K562 (cell line): ENCODE results near the gene HTR6.

ENCODE experiments used
- CBX3 ChIP-seq, 2 experiments: IDR thresholded peaks; 1 replicate in 1 of 2; 2 replicates in 1 of 2; pipeline ENCODE4 v1.6.1; 2012; ENCODE audit warnings: inconsistent platforms in 2 of 2, low read length in 2 of 2, borderline replicate concordance in 1 of 2, control low read depth in 1 of 2
- ELF2 ChIP-seq: fragments of 250-450 bp; sonication (Bioruptor Pico); IDR thresholded peaks from 2 replicates; pipeline ENCODE4 v1.5.0; 2021; ENCODE audit warnings: mild to moderate bottlenecking
- FOXM1 ChIP-seq, 2 experiments: fragments of 450-650 bp in 1 of 2; sonication (generic) in 1 of 2; formaldehyde crosslinking in 1 of 2; IDR thresholded peaks; 2 replicates each; pipeline versions ENCODE4 v1.6.1 to v1.9.0; 2017 to 2022; ENCODE audit warnings: low read depth in 2 of 2, mild to moderate bottlenecking in 2 of 2, missing genetic modification reagents in 1 of 2, moderate library complexity in 1 of 2
- MAZ ChIP-seq, 2 experiments: fragments of 450-650 bp in 1 of 2; sonication (generic) in 1 of 2; formaldehyde crosslinking; IDR thresholded peaks in 1 of 2; conservative IDR thresholded peaks in 1 of 2; 2 replicates each; pipeline versions ENCODE4 v1.4.0 to v1.5.0; 2020; ENCODE audit warnings: mild to moderate bottlenecking in 1 of 2, missing genetic modification reagents in 1 of 2
- MEIS2 ChIP-seq: fragments of 450-650 bp; IDR thresholded peaks from 2 replicates; pipeline ENCODE4 v1.6.1; 2014; ENCODE audit warnings: mild to moderate bottlenecking; ENCODE audit not compliant: partially characterized antibody
- POLR2A ChIP-seq: fragments of 450-650 bp; conservative IDR thresholded peaks from 2 replicates; pipeline ENCODE4 v1.6.1; 2016
- PRPF4 ChIP-seq: fragments of 200-400 bp; formaldehyde crosslinking; IDR thresholded peaks from one replicate; pipeline ENCODE4 v1.6.1; 2017; ENCODE audit warnings: low read length, low read depth, mild to moderate bottlenecking; ENCODE audit not compliant: insufficient read depth, poor library complexity, severe bottlenecking
- RBBP5 ChIP-seq: fragments of 200-600 bp; sonication (generic); IDR thresholded peaks from 2 replicates; pipeline ENCODE4 v1.6.1; 2012; ENCODE audit warnings: borderline replicate concordance, mild to moderate bottlenecking, low read length, control low read depth, inconsistent platforms; ENCODE audit not compliant: insufficient read depth, poor library complexity, severe bottlenecking
- TCFL5 ChIP-seq: fragments of 250-450 bp; sonication (Bioruptor Pico); conservative IDR thresholded peaks from 2 replicates; pipeline ENCODE4 v1.6.1; 2021; ENCODE audit warnings: mild to moderate bottlenecking, moderate library complexity, matching md5 sums
- ZEB2 ChIP-seq: fragments of 450-650 bp; IDR thresholded peaks from 2 replicates; pipeline ENCODE4 v1.6.1; 2016
- ZFP30 ChIP-seq: fragments of 250-450 bp; sonication (Bioruptor Pico); IDR thresholded peaks from 2 replicates; pipeline ENCODE4 v1.8.0; 2022; ENCODE audit warnings: moderate library complexity, mild to moderate bottlenecking, inconsistent platforms, borderline replicate concordance
- ZNF274 ChIP-seq: IDR thresholded peaks from 2 replicates; pipeline ENCODE4 v1.6.1; 2011; ENCODE audit warnings: low read depth, mild to moderate bottlenecking, low read length, moderate library complexity, borderline replicate concordance
- TF ChIP-seq, protein P1 (sequence below), 3 experiments: IDR thresholded peaks in 2 of 3; conservative IDR thresholded peaks in 1 of 3; 2 replicates each; pipeline ENCODE4 v1.5.1; 2011 to 2012; ENCODE audit warnings: low read length in 3 of 3, mild to moderate bottlenecking in 3 of 3, control low read depth in 2 of 3, improper control_type of control experiment in 1 of 3, inconsistent platforms in 1 of 3, low read depth in 1 of 3, mixed read lengths in 1 of 3, moderate library complexity in 1 of 3; ENCODE audit not compliant: insufficient read depth in 2 of 3
- TF ChIP-seq, protein P2 (sequence below): sonication (generic); formaldehyde crosslinking; IDR thresholded peaks from 2 replicates; pipeline ENCODE4 v1.5.0; 2020; ENCODE audit warnings: missing genetic modification reagents

- TF ChIP-seq ZFP30 (CRISPR knock-in tag) (no peak), FOXM1 (IDR thresholded peaks at IDR 0.05; ENCODE audit: low read depth) (no peak), FOXM1 (CRISPR knock-in tag; IDR thresholded peaks at IDR 0.05; ENCODE audit: low read depth) (no peak), CBX3 (IDR thresholded peaks at IDR 0.05; ENCODE audit: borderline replicate concordance in 1 of 2, low read length in 2 of 2) (no peak), PRPF4 (no peak), TCFL5 (CRISPR knock-in tag) (no peak), MEIS2 (no peak), MAZ (CRISPR knock-in tag; conservative IDR thresholded peaks at IDR 0.05 in 1 of 2, IDR thresholded peaks at IDR 0.05 in 1 of 2) (no peak), ZNF274 (no peak), RBBP5 (no peak), ELF2 (CRISPR knock-in tag) (no peak), ZEB2 (no peak), POLR2A (no peak)
- TF ChIP-seq, protein P1, sequence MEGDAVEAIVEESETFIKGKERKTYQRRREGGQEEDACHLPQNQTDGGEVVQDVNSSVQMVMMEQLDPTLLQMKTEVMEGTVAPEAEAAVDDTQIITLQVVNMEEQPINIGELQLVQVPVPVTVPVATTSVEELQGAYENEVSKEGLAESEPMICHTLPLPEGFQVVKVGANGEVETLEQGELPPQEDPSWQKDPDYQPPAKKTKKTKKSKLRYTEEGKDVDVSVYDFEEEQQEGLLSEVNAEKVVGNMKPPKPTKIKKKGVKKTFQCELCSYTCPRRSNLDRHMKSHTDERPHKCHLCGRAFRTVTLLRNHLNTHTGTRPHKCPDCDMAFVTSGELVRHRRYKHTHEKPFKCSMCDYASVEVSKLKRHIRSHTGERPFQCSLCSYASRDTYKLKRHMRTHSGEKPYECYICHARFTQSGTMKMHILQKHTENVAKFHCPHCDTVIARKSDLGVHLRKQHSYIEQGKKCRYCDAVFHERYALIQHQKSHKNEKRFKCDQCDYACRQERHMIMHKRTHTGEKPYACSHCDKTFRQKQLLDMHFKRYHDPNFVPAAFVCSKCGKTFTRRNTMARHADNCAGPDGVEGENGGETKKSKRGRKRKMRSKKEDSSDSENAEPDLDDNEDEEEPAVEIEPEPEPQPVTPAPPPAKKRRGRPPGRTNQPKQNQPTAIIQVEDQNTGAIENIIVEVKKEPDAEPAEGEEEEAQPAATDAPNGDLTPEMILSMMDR (IDR thresholded peaks at IDR 0.05 in 2 of 3, conservative IDR thresholded peaks at IDR 0.05 in 1 of 3; ENCODE audit: insufficient read depth in 2 of 3, low read depth in 1 of 3, low read length in 3 of 3), result no peak
- TF ChIP-seq, protein P2, sequence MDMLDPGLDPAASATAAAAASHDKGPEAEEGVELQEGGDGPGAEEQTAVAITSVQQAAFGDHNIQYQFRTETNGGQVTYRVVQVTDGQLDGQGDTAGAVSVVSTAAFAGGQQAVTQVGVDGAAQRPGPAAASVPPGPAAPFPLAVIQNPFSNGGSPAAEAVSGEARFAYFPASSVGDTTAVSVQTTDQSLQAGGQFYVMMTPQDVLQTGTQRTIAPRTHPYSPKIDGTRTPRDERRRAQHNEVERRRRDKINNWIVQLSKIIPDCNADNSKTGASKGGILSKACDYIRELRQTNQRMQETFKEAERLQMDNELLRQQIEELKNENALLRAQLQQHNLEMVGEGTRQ, result no peak
These were observed 7.8 kb upstream of the HTR6 start for GRCh38 chr1:19656780-19657466.
